KG1 (cell line): ENCODE data around the gene HAGHL.

Experiments used
- DNase-seq: peaks from one replicate; lab custom pipeline; 2025; lab: John Stamatoyannopoulos, UW

Gene HAGHL

DNA sequence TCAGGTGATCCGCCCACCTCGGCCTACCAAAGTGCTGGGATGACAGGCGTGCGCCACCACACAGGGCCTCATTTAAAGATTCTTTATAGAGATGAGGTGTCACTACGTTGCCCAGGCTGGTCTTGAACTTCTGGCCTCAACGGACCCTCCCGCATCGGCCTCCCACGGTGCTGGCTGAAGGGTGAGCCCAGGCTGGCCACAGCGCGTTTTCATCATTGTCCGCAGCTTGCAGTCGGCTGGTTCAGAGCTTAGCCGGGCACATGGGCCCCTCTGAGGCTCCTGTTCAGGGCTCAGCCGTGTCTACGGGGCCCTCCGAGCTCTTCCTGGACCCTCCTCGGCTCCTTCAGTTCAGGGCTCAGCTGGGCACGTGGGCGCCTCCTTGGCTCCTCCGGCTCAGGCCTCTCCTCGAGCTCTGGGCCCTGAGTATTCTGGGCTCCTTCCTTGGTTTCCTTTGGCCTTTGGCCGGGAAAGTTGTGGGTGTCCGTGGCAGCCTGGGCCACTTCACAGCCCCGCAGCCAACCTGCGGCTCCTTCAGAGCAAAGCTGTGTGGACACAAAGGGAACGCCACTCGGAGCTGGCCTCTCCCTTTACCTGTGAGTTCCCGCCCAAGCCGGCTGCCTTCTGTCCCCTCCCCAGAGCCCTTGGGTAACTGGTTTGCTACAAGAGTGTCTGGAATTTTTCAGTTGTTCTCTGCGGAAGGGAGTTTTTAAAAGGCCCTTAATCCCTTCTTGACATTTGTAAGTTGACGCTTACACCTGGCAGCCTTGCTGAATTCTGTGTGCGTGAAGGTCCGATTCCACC lies 32.4 kb downstream of the HAGHL start:
- no peak for DNase-seq

GRCh38 chr16:760065-760464 lies 33.2 kb downstream of the HAGHL start:
- no peak for DNase-seq

DNA sequence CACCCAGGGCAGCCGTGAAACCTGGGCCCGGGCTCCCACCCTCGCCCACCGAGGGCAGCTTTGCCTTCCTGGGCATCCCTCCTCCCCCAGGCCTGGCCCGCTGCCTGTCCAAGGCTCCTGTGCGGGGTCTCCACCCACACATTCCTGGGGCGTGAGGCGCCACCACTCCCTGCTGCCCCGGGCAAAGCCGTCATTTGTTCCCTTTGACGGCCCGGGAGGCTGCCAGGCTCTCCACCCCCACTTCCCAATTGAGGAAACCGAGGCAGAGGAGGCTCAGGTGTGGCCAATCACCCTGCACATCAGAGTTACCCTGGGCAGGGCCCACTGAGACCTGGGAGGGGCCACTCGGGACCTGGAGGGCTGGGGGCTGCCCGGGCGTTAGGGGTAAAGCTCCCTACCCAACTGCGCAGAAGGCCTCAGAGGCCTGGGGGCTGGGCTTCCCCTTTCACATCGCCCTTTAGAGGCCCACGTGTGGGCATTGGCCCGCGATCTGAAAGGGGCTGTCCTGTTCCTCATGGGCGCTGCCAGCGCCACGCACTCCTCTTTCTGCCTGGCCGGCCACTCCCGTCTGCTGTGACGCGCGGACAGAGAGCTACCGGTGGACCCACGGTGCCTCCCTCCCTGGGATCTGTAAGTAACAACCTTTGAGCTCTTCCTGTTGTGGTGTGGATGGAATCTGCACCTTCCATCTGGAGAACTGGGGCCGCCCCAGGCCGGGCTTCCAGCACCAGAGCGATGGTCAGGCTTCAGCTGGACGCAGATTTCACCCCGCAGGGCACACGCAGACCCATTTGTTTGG lies 33.8 kb downstream of the HAGHL start, which contains the start of gene MSLN:
MSLN (plus strand) TSS at position 190 of the 799 bp plus-strand sequence. CDS start 1,947 bp downstream, outside the sequence.
- DNase-seq = no peak

DNA sequence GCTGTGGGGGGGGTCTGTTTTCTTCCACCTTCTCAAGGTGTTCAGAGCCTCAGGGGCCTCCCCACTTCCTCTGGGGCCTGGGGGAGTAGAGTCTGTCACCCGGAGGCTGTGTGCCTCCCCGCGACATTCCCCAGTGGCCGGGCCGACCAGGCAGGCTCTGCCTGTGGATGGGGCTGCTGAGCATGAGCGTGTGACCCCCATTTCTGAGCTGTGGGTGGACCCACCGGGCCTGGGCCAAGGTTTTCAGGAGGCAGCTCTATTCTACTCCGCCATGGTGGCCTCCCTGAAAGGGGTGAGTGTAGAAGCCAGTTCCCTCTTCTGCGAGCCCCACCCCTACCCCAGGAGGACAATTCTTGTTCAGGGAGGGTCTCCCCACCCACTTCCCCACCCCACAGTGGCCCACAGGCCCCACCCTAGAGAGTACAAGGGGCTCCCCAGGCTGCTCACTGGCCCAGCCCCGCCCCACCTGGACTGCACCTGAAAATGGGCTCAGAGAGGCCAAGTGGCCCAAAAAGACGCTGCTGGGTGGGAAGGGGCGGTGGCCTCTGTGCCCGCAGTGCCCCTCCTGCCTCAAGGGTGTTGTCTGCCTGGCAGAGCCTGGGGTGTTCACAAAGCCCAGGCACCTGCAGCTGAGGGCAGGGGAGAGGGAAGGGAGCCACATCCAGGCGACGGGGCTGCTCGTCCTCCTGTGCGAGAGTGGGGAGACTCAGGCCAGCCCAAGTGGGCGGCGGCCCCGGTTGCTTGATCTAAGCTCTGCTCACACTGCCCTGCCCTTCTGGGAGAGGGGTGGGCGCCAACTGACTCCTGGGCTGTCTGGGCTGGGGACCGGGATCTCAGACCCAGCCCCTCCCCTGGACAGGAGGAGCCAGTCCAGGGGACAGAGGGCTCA lies 35.0 kb downstream of the HAGHL start:
- DNase-seq = no peak

DNA sequence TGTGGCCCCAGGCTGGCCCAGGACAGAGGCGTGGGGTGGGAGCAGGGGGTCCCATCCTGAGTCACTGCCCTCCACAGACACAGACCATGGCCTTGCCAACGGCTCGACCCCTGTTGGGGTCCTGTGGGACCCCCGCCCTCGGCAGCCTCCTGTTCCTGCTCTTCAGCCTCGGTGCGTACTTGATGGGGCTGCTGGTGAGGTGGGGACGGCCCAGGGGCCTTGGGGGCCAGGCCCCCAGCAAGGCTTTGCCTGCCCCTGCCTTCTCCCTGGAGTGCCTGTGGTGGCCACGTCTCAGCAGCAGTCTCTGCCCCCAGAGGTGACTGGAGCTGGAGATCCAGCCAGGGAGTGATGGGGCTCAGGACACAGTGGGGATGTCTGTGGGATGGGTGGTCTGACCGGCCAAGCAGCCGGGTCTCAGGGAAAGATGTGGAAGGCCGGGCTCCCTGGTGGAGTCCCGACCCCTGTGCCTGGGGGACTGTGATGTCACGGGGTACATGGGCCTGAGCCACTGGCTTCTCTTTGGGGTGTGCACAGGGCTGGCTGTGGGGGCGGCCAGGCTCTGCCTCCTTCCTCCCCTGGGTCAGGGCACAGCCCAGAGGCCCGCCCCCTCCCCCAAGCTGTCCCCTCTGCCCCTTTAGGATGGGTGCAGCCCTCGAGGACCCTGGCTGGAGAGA lies 35.8 kb downstream of the HAGHL start:
- no peak for DNase-seq

- DNase-seq = no peak
These were observed 36.7 kb downstream of the HAGHL start for GRCh38 chr16:763369-764183.

DNA sequence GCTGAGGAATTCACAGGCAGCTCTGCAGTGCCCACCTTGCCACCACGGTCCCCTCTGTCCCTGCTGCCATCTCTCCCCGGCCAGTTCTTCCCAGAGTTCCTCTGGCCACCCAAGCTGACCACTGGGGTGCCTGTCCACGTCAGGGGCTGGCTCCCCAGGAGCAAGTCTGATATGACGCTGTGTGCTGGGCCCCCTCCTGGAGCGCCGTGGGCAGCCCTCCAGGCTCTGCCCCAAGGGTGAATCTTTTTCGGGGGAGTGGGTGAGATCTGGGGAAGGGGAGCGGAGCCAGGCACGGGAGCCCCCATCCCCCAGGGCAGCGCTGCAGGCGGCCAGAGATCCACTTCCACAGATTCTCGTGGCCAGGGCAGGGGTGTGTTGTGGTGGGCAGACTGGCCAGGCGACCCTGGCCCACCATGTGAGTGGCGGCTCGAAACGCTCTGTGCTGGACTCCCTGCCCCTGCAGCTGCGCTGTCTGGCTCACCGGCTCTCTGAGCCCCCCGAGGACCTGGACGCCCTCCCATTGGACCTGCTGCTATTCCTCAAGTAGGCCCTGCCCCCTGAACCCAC lies 37.4 kb downstream of the HAGHL start:
- no peak for DNase-seq

DNA sequence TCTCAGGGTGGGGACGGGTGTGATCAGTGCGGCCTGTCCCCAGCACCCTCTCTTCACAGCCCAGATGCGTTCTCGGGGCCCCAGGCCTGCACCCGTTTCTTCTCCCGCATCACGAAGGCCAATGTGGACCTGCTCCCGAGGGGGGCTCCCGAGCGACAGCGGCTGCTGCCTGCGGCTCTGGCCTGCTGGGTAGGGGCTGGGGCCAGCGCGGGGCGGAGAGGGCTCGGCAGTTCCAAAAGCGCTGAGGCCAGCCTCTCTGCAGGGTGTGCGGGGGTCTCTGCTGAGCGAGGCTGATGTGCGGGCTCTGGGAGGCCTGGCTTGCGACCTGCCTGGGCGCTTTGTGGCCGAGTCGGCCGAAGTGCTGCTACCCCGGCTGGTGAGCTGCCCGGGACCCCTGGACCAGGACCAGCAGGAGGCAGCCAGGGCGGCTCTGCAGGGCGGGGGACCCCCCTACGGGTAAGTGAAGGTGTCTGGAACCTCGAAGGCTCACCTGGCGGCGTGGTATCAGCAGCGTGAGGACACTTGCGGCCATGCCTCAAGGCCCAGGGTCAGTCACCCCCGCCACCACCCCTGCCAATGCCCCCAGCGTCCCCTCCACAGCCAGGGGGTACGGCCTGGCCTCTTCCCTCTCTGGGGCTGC lies 38.1 kb downstream of the HAGHL start:
- no peak for DNase-seq

GRCh38 chr16:765488-765865 lies 38.6 kb downstream of the HAGHL start:
- DNase-seq = no peak

- DNase-seq = no peak
These were observed 39.3 kb downstream of the HAGHL start for GRCh38 chr16:766008-766819.

DNA sequence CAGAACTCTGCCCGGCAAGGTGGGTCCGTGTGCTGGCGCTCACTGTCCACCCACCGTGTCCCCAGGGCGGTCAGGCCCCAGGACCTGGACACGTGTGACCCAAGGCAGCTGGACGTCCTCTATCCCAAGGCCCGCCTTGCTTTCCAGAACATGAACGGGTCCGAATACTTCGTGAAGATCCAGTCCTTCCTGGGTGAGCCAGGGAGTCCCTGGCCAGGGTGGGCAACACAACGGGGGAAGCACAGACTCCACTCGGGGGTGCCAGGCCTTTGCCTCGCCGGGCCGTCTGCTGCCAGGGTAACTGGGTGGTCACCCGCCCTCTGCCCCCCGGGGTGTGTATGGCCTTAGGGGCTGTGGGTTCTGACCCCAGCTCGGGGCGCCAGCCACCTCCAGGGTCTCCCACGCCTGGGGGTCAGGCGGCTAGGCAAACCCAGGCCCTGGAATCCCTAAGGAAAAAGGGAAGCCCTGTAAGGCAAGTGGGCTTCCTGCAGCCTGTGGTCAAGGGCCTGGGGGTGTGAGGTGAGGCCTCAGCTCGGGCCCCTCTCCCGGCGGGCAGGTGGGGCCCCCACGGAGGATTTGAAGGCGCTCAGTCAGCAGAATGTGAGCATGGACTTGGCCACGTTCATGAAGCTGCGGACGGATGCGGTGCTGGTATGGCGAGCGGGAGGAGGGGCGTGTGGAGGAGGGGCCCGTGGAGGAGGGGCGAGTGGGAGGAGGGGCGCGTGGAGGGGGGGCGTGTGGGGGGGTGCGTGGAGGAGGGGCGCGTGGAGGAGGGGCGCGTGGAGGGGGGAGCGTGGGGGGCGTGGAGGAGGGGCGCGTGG lies 40.1 kb downstream of the HAGHL start:
- DNase-seq = no peak

- no peak for DNase-seq
These were observed 40.9 kb downstream of the HAGHL start for GRCh38 chr16:767743-768235.

- no peak for DNase-seq
These were observed 41.5 kb downstream of the HAGHL start for GRCh38 chr16:768428-768827.

- no peak for DNase-seq
These were observed 42.4 kb downstream of the HAGHL start for GRCh38 chr16:769184-769784.

- no peak for DNase-seq
These were observed 43.0 kb downstream of the HAGHL start for GRCh38 chr16:769934-770333.

- DNase-seq = no peak
These were observed 43.5 kb downstream of the HAGHL start for GRCh38 chr16:770411-770810.

DNA sequence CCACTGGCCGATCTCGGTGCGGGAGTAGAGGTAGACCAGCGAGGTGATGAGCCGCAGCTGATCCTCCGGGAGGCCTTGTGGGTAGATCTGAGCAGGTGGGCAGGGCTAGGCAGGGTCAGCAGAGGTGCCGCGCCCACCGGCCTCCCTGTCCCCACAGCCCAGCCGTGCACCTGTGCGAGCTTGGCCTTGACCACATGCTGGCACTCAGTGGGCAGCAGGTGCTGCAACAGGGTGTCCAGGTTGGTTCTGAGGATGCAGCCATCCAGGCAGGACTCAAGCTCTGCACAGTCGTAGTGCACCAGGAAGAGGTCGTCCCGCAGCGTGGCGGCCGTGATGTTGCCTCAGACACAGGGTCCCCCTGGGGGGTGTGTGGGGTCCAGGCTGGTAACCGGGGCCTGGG lies 46.1 kb downstream of the HAGHL start:
- DNase-seq = no peak
